Loucy (cell line): ENCODE data around the gene WNT2B.

Experiments used
- H2AFZ ChIP-seq: fragments of 200-600 bp; sonication (generic); 2 replicates; pipeline ENCODE4 v1.6.0; 2016; ENCODE audit warnings: antibody characterized with exemption, mild to moderate bottlenecking, low read length, moderate library complexity
- H3F3A ChIP-seq: fragments of 200-600 bp; 2 replicates; pipeline ENCODE4 v1.6.0; 2016; ENCODE audit warnings: antibody characterized with exemption, low read depth, mild to moderate bottlenecking
- H3K27me3 ChIP-seq: fragments of 200-600 bp; sonication (generic); 2 replicates; pipeline ENCODE4 v1.6.1; 2014; ENCODE audit warnings: low read length, mild to moderate bottlenecking; ENCODE audit not compliant: insufficient read depth, poor library complexity, severe bottlenecking
- H3K36me3 ChIP-seq: fragments of 200-600 bp; sonication (generic); 2 replicates; pipeline ENCODE4 v1.6.1; 2016; ENCODE audit warnings: low read length; ENCODE audit not compliant: insufficient read depth
- H3K4me1 ChIP-seq: fragments of 200-600 bp; sonication (generic); 2 replicates; pipeline ENCODE4 v1.5.1; 2014; ENCODE audit warnings: low read length, mild to moderate bottlenecking; ENCODE audit not compliant: insufficient read depth, poor library complexity, severe bottlenecking
- H3K4me2 ChIP-seq: fragments of 200-600 bp; sonication (generic); 2 replicates; pipeline ENCODE4 v1.6.0; 2014; ENCODE audit warnings: antibody characterized with exemption, low read length, low read depth, mild to moderate bottlenecking; ENCODE audit not compliant: poor library complexity, severe bottlenecking
- H3K4me3 ChIP-seq: fragments of 200-600 bp; sonication (generic); 2 replicates; pipeline ENCODE4 v1.5.1; 2014; ENCODE audit warnings: low read length, mild to moderate bottlenecking, mixed read lengths; ENCODE audit not compliant: poor library complexity, severe bottlenecking
- H3K79me2 ChIP-seq: fragments of 200-600 bp; sonication (generic); 2 replicates; pipeline ENCODE4 v1.6.1; 2014; ENCODE audit warnings: low read length; ENCODE audit not compliant: insufficient read depth
- H3K9ac ChIP-seq: fragments of 200-600 bp; sonication (generic); 2 replicates; pipeline ENCODE4 v1.6.0; 2014; ENCODE audit warnings: mild to moderate bottlenecking, low read depth, low read length, moderate library complexity; ENCODE audit not compliant: poor library complexity, severe bottlenecking
- H3K9me2 ChIP-seq: fragments of 200-600 bp; sonication (generic); replicated peaks from 2 replicates; pipeline ENCODE4 v1.6.1; 2016; ENCODE audit warnings: low read depth, low read length, mixed read lengths
- H3K9me3 ChIP-seq: fragments of 200-600 bp; sonication (generic); 2 replicates; pipeline ENCODE4 v1.6.1; 2014; ENCODE audit warnings: mild to moderate bottlenecking, antibody characterized with exemption, low read length, low read depth; ENCODE audit not compliant: insufficient read depth
- H4K20me1 ChIP-seq: fragments of 200-600 bp; sonication (generic); 2 replicates; pipeline ENCODE4 v1.6.0; 2014; ENCODE audit warnings: antibody characterized with exemption, low read length, mild to moderate bottlenecking; ENCODE audit not compliant: insufficient read depth, poor library complexity, severe bottlenecking
- CTCF ChIP-seq: fragments of 200-600 bp; sonication (generic); conservative IDR thresholded peaks from 2 replicates; pipeline ENCODE4 v1.5.1; 2014; ENCODE audit warnings: mild to moderate bottlenecking, antibody characterized with exemption, low read length
- EZH2phosphoT487 ChIP-seq: fragments of 200-600 bp; IDR thresholded peaks from 2 replicates; pipeline ENCODE4 v1.6.1; 2018; ENCODE audit warnings: antibody characterized with exemption, mild to moderate bottlenecking, moderate library complexity, borderline replicate concordance

WNT2B gene

GRCh38 chr1:112488141-112488540 is 20.6 kb upstream of the WNT2B start:
- no peaks in the 10 kb centered on the region for H3K36me3 ChIP-seq
- TF ChIP-seq CTCF, result no peak
- no peak for TF ChIP-seq EZH2phosphoT487
- no peaks in the 10 kb centered on the region for H4K20me1 ChIP-seq
- H3K9me2 ChIP-seq, result no peaks in the 10 kb centered on the region
- H3K4me3 ChIP-seq, result no peak overlapping the region
- no peak overlapping the region for H3K9ac ChIP-seq
- H3K9me3 ChIP-seq, result no peaks in the 10 kb centered on the region
- no peak overlapping the region for H3K4me2 ChIP-seq
- no peaks in the 10 kb centered on the region for H3K4me1 ChIP-seq
- H3K79me2 ChIP-seq, result no peaks in the 10 kb centered on the region
- no peak overlapping the region for H2AFZ ChIP-seq
- H3F3A ChIP-seq, result no peaks in the 10 kb centered on the region
- no peaks in the 10 kb centered on the region for H3K27me3 ChIP-seq

- Histone ChIP-seq H3K4me1 (no peaks in the 10 kb centered on the region), H3F3A (no peaks in the 10 kb centered on the region), H3K4me2 (no peak overlapping the region), H3K36me3 (no peaks in the 10 kb centered on the region), H3K9me2 (no peaks in the 10 kb centered on the region), H3K9me3 (no peaks in the 10 kb centered on the region), H3K4me3 (no peak overlapping the region), H3K9ac (no peak overlapping the region), H2AFZ (no peak overlapping the region), H4K20me1 (no peaks in the 10 kb centered on the region), H3K79me2 (no peaks in the 10 kb centered on the region), H3K27me3 (no peaks in the 10 kb centered on the region)
- TF ChIP-seq EZH2phosphoT487 (no peak), CTCF (no peak)
Observed at GRCh38 chr1:112492076-112492475, 16.7 kb upstream of the WNT2B start.

GRCh38 chr1:112493351-112493750 is 15.4 kb upstream of the WNT2B start:
- no peaks in the 10 kb centered on the region for H3K36me3 ChIP-seq
- H3K4me2 ChIP-seq, result no peak overlapping the region
- no peaks in the 10 kb centered on the region for H3K27me3 ChIP-seq
- no peak overlapping the region for H3K4me3 ChIP-seq
- TF ChIP-seq EZH2phosphoT487 (no peak), CTCF (no peak)
- H2AFZ ChIP-seq, result no peak overlapping the region
- no peak overlapping the region for H3K9ac ChIP-seq
- H3K4me1 ChIP-seq, result no peaks in the 10 kb centered on the region
- no peaks in the 10 kb centered on the region for H3K79me2 ChIP-seq
- H4K20me1 ChIP-seq, result no peaks in the 10 kb centered on the region
- H3K9me2 ChIP-seq, result no peaks in the 10 kb centered on the region
- no peaks in the 10 kb centered on the region for H3K9me3 ChIP-seq
- H3F3A ChIP-seq, result no peaks in the 10 kb centered on the region
